Frontal cortex (tissue), 1 donor: Measurements from ENCODE around the gene TEKT3. TPM values are rescaled to one million over a fixed set of nuclear protein-coding genes. Genes with fewer than 3 reads are reported as not detected.

Experiments used
- small RNA-seq: library from RNA; depleted of rRNA; stranded (forward); fragments of <200 nt; gene quantifications from one replicate; pipeline ENCODE3, GENCODE V24; 2014
- total RNA-seq: library from RNA; depleted of rRNA; stranded (reverse); fragments of >200 nt; gene quantifications from one replicate; pipeline ENCODE4 v1.2.3, GENCODE V29; 2014

Gene TEKT3
- total RNA-seq, 1 donor from 2014 or later, result 1.2 TPM

Small RNAs within 50 kb of the gene (small RNA-seq; reads per million reads assigned to genes)
- gene RNU6-799P, result not detected

Other genes with a start within 250 kb of the TEKT3 start
- 9.4 TPM for gene PMP22, start 76.3 kb downstream of the TEKT3 start, total RNA-seq
- 6.9 TPM for gene CDRT4, start 126.0 kb upstream of the TEKT3 start, total RNA-seq
- gene TVP23C, start 221.9 kb upstream of the TEKT3 start, total RNA-seq, result 47.7 TPM